HG03432 (cell line): Measurements from ENCODE around the gene SRSF2.

ENCODE experiments used
- ATAC-seq: cut with Tn5 transposase; IDR thresholded peaks from one replicate; pipeline ENCODE4 v1.9.1; 2021; ENCODE audit warnings: mild to moderate bottlenecking, moderate library complexity; ENCODE audit not compliant: unreplicated experiment

SRSF2 gene

GRCh38 chr17:76685366-76685765, 51.8 kb downstream of the SRSF2 start:
- no peak for ATAC-seq

GRCh38 chr17:76684756-76685155, 52.4 kb downstream of the SRSF2 start:
- no peak for ATAC-seq
